ENCODE measurements around the gene F11R. TPM values are rescaled to one million over a fixed set of nuclear protein-coding genes. Genes with fewer than 3 reads are reported as not detected.

Gene F11R
- total and polyA plus RNA-seq, 10 of the 15 experiments (the other 5 are each of a cell fraction or from before 2014, with no cell fraction given), result 15.3 to 80.9 (median 24.3) TPM

GRCh38 chr1:161059293-161059692 lies 38.3 kb upstream of the F11R start:
- ATAC-seq (no peak), DNase-seq (ENCODE audit: low read depth, low spot score) (no peak), FAIRE-seq (no peak)
- peaks cover 10 to 12% of the 10 kb centered on the region in 2 experiments for H3K36me3 ChIP-seq (ENCODE audit: control insufficient read depth in 2 of 2, insufficient read depth in 2 of 2, low read length in 1 of 2)
- no peak overlapping the region for H3K4me2 ChIP-seq (ENCODE audit: control insufficient read depth, insufficient read depth)
- no peak overlapping the region for H3K4me3 ChIP-seq
- ChIA-PET CTCF (interaction anchor here (1.0 to 1.2 kb wide), 3 partner anchors 12 to 69 kb away, joined by 3 to 4 read pairs (median 3); partner anchors contain the start of gene USF1), POLR2A (interaction anchor here (1.1 to 1.6 kb wide), 2 partner anchors 12 to 27 kb away, joined by 3 to 15 read pairs; no protein-coding TSS in a partner anchor), RAD21 (ENCODE audit: unreplicated experiment) (interaction anchor here (0.9 kb wide), 1 partner anchor 13 kb away, joined by 4 read pairs; no protein-coding TSS in a partner anchor), SMC1A (ENCODE audit: uncharacterized antibody, unreplicated experiment) (interaction anchor here (0.6 to 2.5 kb wide), 6 partner anchors 9 to 232 kb away, joined by 3 to 10 read pairs (median 4); partner anchors contain the start of genes ARHGAP30, KLHDC9 and USF1)
- 95% methylated on average over 6 of the region's 6 CpGs for WGBS (ENCODE audit: insufficient coverage, insufficient replicate concordance, low lambda C conversion rate, missing lambda C conversion rate)
- H3K27me3 ChIP-seq (replicated peaks in 1 of 2; ENCODE audit: control insufficient read depth in 2 of 2, insufficient read depth in 2 of 2, low read length in 1 of 2), result no peaks in the 10 kb centered on the region
- in situ Hi-C loops (cut with MboI), result no loop called here
- no peaks in the 10 kb centered on the region for H4K20me1 ChIP-seq (ENCODE audit: control insufficient read depth, insufficient read depth)
- H3K9ac ChIP-seq (ENCODE audit: control insufficient read depth, insufficient read depth, low read length), result no peak overlapping the region
- BruUV-seq (replicated peaks), result no TSS peak
- no peaks in the 10 kb centered on the region for H3K9me3 ChIP-seq (replicated peaks; ENCODE audit: control insufficient read depth, insufficient read depth, low read length)
- no peak overlapping the region for H2AFZ ChIP-seq (ENCODE audit: control insufficient read depth, low read depth, low read length)
- peaks cover 9% of the 10 kb centered on the region; the same call in 1 of the 2 replicates for H3K4me1 ChIP-seq (ENCODE audit: control insufficient read depth, insufficient read depth, low read length)
- peaks cover 25% of the 10 kb centered on the region for H3K79me2 ChIP-seq (ENCODE audit: control insufficient read depth, insufficient read depth, low read length)
- peak overlapping the region; percentile 40 for H3K27ac ChIP-seq (ENCODE audit: control insufficient read depth, insufficient read depth)
- no peak for TF ChIP-seq NBN (IDR thresholded peaks at IDR 0.05)
- no peak for TF ChIP-seq SP1 (IDR thresholded peaks at IDR 0.05; ENCODE audit: low read depth, low read length)
- TF ChIP-seq GATAD2B (conservative IDR thresholded peaks at IDR 0.05; ENCODE audit: low read depth), result no peak
- no peak for TF ChIP-seq PAX5 (IDR thresholded peaks at IDR 0.05; ENCODE audit: borderline replicate concordance, low read depth, low read length)
- TF ChIP-seq CBX3 (IDR thresholded peaks at IDR 0.05; ENCODE audit: borderline replicate concordance, low read depth), result no peak
- no peak for TF ChIP-seq BCL3 (IDR thresholded peaks at IDR 0.05; ENCODE audit: borderline replicate concordance, insufficient read depth, low read depth, low read length, poor library complexity, severe bottlenecking)
- TF ChIP-seq ETV6 (conservative IDR thresholded peaks at IDR 0.05 in 1 of 2, IDR thresholded peaks at IDR 0.05 in 1 of 2; ENCODE audit: borderline replicate concordance in 1 of 2, low read depth in 1 of 2), result no peak
- no peak for TF ChIP-seq IRF4 (IDR thresholded peaks at IDR 0.05; ENCODE audit: low read depth, low read length)
- TF ChIP-seq NRF1 (conservative IDR thresholded peaks at IDR 0.05; ENCODE audit: low read depth, low read length), result no peak
- TF ChIP-seq ZNF274 (IDR thresholded peaks at IDR 0.05; ENCODE audit: insufficient read depth, insufficient read length), result no peak
- TF ChIP-seq TBL1XR1 (IDR thresholded peaks at IDR 0.05; ENCODE audit: low read depth, low read length), result no peak
- TF ChIP-seq WRNIP1 (IDR thresholded peaks at IDR 0.05; ENCODE audit: borderline replicate concordance, low read depth, low read length), result no peak
- no peak for TF ChIP-seq NR2C2 (IDR thresholded peaks at IDR 0.05; ENCODE audit: borderline replicate concordance, control insufficient read depth, insufficient read length, low read depth)
- TF ChIP-seq LARP7 (IDR thresholded peaks at IDR 0.05), result no peak
- intact Hi-C loops (cut with micrococcal nuclease; ENCODE audit: unreplicated experiment), result no loop called here

Data from GM12878 (cell line).